HG03025 (cell line): ENCODE data around the gene KCNE5.
"Not testable (repeated sequence)": the region's sequence is repeated elsewhere in the genome, so short reads cannot be mapped to it uniquely, and the experiment has no call there.

Experiments
- ATAC-seq: cut with Tn5 transposase; IDR thresholded peaks from one replicate; pipeline ENCODE4 v1.9.1; 2021; ENCODE audit warnings: mild to moderate bottlenecking, moderate library complexity; ENCODE audit not compliant: unreplicated experiment, low FRiP score

The KCNE5 gene

DNA sequence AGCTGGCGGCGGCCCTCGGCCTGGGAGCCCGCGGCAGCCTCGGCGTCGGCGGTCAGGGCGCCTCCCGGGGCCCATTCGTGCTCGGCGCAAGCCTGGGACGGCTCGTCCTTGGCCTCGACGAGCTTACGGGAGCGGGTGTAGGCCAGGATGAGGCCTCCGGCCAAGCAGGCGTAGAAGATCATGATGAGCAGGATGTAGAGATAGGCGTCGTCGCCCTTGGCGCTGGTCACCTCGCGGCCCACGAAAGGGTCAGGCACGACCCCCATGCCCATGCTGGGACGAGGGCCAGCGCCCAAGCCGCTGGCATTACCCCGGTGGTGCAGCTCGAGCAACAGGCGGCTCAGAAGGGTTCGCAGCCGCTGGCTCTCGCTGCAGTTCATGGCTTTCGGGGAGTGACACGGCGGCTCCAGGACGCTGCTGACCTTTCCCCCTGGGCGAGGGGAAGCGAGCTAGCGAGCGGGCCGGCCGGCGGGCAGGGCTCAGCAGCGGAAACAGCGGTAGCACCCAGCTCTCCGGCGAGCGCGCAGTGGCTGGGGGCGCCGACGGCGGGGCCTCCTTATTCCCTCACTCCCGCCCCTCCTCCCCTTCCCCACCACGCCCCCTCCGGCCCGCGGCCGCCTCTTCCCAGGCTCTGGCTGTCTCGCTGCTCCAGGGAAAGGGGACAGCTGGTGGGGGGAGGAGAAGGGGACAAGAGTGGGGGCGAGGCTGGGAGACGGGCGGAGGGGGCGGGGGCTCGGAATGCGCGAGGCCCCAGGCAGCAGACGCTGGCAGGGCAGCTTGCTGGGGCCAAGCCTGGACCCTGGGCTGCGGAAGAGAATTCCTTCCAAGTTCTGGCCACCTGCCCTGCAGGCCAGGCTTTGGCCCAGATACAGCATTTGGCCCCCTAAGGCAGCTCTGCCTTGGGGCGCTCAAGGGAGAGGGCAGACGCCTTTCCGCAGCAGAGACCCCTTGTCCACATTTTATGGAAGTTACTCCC, at the start of gene KCNE5:
Gene KCNE5, minus strand, starts transcription at position 532 of the 976 bp plus-strand sequence. Its CDS starts 152 bp downstream, at position 380.
- no peak for ATAC-seq

DNA sequence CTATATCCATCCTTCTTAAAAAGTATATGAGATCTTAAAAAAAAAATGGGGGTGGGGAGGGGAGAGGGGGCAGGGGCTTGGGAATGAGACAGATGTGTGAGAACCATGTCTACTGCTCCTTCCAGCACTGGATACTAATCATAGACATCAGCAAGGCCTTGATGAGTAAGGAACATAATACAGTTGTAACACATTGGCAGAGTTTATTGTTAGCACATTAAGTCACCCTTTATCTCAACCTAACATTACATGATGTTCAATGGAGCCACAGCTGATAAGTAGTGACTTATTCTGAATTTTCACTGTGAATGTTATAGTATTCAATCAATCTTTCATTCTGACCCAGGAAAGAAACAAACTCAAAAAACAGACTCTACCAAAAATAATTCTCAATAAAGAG, 47.3 kb upstream of the KCNE5 start:
- no peak for ATAC-seq

DNA sequence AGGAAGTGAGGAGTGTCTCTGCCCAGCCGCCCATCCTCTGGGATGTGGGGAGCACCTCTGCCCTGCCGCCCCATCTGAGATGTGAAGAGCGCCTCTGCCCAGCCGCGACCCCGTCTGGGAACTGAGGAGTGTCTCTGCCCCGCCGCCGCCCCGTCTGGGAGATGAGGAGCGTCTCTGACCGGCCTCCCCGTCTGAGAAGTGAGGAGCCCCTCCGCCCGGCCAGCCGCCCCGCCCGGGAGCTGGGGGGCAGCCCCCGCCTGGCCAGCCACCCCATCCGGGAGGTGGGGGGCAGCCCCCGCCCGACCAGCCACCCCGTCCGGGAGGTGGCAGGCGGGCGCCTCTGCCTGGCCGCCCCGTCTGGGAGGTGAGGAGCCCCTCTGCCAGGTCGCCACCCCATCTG, 46.2 kb upstream of the KCNE5 start:
- not testable (repeated sequence) for ATAC-seq

GRCh38 chrX:109667986-109668385, 43.0 kb upstream of the KCNE5 start:
- ATAC-seq: no peak

DNA sequence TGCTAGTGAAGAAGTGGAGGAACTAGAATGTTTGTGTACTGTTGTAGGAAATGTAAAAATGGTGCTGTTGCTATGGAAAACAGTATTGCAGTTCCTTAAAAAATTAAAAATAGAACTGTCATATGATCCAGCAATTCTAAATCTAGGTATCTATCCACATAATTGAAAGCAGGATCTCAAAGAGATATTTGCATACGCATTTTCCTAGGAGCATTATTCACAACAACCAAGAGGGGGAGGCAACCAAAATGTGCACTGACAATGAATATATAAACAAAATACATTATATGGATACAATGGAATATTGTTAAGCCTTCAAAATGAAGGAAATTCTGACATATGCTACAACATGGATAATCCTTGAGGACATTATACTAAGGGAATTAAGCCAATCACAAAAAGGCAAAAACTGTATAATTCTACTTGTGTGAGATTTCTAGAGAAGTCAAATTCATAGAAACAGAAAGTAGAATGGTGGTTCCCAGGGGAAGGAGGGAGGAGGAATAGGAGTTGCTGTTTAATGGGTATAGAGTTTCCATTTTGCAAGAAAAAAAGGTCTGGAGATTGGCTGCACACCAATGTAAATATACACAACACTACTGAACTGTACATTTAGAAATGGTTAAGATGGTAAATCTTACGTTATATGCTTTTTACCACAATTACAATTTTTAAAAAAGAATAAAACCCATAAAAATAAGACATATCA, 35.6 kb upstream of the KCNE5 start:
- no peak for ATAC-seq

- ATAC-seq: no peak
Measured at GRCh38 chrX:109658391-109658790, 33.4 kb upstream of the KCNE5 start.

DNA sequence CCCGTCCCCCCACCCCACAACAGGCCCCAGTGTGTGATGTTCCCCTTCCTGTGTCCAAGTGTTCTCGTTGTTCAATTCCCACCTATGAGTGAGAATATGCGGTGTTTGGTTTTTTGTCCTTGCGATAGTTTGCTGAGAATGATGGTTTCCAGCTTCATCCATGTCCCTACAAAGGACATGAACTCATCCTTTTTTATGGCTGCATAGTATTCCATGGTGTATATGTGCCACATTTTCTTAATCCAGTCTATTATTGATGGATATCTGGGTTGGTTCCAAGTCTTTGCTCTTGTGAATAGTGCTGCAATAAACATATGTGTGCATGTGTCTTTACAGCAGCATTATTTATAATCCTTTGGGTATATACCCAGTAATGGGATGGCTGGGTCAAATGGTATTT, 32.4 kb upstream of the KCNE5 start:
- ATAC-seq: not testable (repeated sequence)

- ATAC-seq: no peak
Measured at GRCh38 chrX:109656774-109657173, 31.8 kb upstream of the KCNE5 start.

GRCh38 chrX:109655502-109656201, 30.7 kb upstream of the KCNE5 start:
- no peak for ATAC-seq

DNA sequence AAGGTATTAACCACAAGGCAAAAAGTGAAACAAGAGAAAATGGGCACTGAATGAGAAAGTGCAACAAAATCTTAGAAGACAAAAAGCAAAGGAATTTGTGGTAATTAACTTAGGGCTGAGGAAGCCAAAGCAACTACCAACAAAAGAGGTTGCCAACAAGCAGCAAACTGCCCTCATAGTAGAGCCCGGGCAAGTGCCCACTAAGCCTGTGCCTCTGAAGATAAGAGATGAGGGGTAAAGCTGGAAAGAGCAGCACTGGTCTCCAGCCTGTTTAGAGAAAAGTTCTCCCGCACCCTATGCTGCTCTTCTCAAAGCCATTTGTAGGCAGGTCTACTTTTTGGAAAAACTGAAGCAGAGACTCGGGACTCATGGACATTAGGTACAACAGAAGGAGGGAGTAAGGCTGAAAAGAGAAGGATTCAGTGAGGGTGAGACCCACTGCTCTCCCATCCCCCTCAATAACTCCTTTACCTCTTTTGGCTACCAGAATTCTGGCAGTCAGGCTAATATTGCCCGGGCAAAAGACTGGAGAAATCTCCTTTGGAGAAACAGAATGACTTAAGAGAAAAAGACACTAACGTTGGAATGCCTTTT, 29.6 kb upstream of the KCNE5 start:
- no peak for ATAC-seq

DNA sequence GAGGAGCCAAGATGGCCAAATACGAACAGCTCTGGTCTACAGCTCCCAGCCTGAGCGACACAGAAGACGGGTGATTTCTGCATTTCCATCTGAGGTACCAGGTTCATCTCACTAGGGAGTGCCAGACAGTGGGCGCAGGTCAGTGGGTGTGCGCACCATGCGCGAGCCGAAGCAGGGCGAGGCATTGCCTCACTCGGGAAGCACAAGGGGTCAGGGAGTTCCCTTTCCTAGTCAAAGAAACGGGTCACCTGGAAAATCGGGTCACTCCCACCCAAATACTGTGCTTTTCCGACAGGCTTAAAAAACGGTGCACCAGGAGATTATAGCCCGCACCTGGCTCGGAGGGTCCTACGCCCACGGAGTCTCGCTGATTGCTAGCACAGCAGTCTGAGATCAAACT, 19.7 kb upstream of the KCNE5 start:
- not testable (repeated sequence) for ATAC-seq

GRCh38 chrX:109643687-109644086, 18.7 kb upstream of the KCNE5 start:
- ATAC-seq: no peak

- ATAC-seq: no peak
Measured at GRCh38 chrX:109638158-109638557, 13.2 kb upstream of the KCNE5 start.

DNA sequence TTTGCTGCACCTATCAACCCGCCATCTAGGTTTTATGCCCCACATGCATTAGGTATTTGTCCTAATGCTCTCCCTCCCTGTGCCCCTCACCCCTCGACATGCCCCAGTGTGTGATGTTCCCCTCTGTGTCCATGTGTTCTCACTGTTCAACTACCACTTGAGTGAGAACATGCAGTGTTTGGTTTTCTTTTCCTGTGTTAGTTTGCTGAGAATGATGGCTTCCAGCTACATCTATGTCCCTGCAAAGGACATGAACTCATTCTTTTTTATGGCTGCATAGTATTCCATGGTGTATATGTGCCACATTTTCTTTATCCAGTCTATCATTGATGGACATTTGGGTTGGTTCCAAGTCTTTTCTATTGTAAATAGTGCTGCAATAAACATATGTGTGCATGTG, 12.5 kb upstream of the KCNE5 start:
- ATAC-seq: not testable (repeated sequence)

DNA sequence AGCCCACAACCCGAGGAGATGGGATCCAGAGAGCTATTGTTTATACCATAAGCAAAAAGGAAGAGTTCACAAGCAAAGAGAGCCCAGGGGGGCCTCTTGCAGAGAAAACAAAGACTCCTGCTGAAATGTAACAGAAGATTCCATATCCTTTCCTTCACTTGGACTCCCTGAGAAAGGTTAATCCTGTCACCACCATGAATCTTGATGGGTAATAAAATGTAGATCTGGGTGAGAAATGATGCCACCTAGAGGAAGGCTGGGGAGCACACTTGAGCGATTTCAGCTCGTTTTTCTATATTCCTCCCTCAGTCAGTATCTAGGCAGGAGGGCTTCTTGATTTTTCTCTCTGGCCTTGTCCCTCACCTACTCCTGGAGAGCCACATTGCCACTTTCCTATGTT, 10.2 kb upstream of the KCNE5 start:
- ATAC-seq: no peak

GRCh38 chrX:109632906-109633504, 8.0 kb upstream of the KCNE5 start:
- no peak for ATAC-seq

DNA sequence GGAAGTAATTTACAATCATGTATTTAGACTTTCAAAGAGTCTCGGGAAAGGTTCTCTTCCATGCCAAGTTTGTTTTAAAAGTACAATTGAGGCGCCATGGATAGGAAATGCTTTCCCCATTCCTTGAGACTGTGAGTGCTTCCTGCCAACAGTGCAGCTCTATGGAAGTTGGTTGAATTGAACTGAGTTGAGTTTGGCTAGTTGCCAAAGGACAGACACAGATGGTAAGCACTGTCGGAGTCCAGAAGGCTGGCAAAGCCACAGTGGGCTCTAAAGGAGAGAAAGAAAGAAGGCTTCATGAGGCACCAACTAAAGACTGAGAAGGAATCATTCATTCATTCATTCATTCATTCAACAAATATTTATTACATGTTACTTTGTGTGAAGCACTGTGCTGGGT, 4.3 kb upstream of the KCNE5 start:
- ATAC-seq: no peak

DNA sequence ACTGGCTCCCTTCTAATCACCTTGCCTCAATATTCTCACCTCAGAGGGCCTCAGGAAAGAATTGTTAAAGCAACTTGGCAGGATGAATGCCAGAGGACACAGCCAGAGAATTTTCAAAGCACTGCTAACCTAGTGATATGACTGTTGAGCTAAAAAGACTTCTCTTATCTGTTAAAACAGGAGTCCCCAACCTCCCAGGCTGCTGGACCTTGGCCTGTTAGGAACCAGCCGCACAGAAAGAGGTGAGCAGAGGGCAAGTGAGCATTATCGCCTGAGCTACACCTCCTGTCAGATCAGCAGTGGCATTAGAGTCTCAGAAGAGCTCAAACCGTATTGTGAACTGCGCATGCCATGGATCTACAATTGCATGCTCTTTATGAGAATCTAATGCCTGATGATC, 1.7 kb upstream of the KCNE5 start:
- ATAC-seq: no peak

GRCh38 chrX:109623997-109624396, 975 bp downstream of the KCNE5 start:
- no peak for ATAC-seq

DNA sequence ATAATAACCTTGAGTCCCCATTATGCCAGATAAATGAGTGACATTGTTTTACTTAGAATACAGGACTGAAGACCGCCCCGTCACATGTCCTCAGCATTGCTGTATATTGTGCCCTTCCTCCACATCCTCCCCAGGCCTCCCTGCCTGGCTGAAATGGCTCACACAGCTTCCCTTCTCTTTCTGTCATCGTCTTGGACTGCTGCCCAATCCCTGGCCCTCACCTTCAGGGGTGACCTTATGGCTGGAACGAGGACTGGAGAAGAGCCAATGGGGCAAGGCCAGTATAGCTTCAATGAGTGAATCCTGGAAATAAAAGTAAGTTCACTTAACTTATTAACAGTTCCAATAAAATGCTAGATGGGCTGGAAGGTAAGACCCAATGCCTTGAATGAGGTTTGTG, 2.7 kb downstream of the KCNE5 start:
- no peak for ATAC-seq
